Measurements from ENCODE around the gene SUSD1. TPM values are rescaled to one million over a fixed set of nuclear protein-coding genes. Genes with fewer than 3 reads are reported as not detected.
"Not testable (repeated sequence)": the region's sequence is repeated elsewhere in the genome, so short reads cannot be mapped to it uniquely, and the experiment has no call there.

SUSD1 gene
- total RNA-seq, 1 experiment from 2014 or later, result 2.1 TPM

DNA sequence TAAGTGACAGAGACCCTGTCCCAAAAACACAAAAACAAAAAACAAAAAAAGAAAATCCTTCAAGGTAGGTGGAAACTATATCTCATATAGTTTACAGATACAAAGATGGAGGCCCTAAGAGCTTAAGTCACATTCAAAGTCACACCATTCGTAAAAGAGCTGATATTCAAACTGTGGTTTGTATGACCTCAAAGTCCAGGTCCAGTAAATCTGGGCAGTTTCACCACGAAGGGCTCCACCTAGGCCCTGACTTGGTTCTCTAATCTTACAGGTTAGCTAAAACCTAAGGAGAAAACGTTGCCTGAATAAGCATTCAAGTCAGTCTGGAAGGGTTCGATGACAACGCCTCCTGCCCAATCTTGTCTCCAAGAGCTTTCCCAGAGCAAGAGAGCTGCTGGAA is 44.1 kb downstream of the SUSD1 start:
- DNase-seq (ENCODE audit: low read depth), result no peak

DNA sequence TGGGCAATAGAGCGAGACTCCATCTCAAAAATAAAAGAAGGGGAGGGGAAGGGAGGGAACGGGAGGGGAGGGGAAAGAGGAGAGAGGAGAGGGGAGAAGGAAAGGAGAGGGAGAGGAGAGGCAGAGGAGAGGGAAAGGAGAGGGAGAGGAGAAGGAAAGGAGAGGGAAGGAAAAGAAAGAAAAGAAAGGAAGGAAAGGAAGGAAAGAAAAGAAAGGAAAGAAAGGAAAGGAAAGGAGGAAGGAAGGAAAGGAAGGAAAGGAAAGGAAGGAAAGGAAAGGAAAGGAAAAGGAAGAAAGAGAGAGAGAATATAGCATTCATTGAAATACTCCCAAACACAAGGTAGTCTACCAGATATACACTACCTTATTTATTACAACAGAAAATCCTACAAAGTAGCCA is 44.8 kb downstream of the SUSD1 start:
- no peak for DNase-seq (ENCODE audit: low read depth)

DNA sequence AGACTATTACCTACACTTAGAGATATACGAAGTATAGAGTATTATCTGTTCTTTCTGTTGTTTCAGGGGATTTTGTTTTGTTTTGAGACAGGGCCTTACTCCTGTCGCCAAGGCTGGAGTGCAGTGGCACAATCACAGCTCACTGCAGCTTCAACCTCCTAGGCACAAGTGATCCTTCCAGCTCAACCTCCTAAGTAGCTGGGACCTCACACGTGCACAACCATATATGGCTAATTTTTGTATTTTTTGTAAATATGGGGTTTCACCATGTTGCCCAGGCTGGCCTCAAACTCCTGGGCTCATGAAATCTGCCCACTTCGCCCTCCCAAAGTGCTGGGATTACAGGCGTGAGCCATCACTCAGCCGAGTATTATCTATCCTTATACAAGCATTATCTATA is 45.9 kb downstream of the SUSD1 start:
- DNase-seq (ENCODE audit: low read depth), result no peak

GRCh38 chr9:112128399-112128798 is 46.7 kb downstream of the SUSD1 start:
- not testable (repeated sequence) for DNase-seq (ENCODE audit: low read depth)

GRCh38 chr9:112127281-112127680 is 47.8 kb downstream of the SUSD1 start:
- DNase-seq (ENCODE audit: low read depth), result no peak

DNA sequence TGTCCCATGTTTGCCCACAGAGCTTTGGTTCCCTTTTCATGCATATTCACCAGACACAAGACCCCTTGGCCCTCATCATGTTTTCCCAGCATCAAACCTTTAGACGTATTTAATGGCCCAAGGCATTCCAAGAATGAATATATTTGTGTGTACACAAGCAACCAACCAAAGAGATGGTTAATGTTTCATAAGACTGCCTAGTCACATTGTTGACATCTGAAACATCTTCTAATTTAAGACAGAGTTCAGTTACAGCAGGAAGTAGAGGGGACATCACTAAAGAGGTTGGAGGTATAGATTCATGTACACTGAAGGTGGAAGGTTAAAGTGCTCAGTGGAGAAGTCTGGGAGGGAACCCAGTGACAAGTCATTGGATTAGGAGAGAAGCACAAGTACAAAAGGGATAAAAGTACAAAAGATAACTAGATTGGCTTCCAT is 49.1 kb downstream of the SUSD1 start:
- no peak for DNase-seq (ENCODE audit: low read depth)

GRCh38 chr9:112124156-112124555 is 50.9 kb downstream of the SUSD1 start:
- no peak for DNase-seq (ENCODE audit: low read depth)

DNA sequence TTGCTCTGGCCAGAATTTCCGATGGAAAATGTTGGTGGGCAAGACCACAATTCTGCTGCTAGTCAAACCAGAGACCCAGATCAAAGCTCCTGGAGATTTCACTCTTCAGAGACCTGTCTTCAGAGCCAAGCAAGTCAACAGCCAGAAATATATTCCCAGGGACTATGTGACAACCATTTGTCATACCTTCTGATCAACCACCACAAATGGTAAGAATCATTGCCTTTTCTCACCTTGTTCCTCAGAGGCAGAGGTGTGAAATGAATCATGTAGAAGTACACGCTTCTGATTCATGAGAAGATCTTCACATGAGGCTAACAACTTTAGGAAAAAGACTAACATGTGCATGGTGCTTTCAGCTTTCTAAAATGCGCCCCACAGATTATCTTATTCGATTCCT is 53.5 kb downstream of the SUSD1 start:
- no peak for DNase-seq (ENCODE audit: low read depth)

DNA sequence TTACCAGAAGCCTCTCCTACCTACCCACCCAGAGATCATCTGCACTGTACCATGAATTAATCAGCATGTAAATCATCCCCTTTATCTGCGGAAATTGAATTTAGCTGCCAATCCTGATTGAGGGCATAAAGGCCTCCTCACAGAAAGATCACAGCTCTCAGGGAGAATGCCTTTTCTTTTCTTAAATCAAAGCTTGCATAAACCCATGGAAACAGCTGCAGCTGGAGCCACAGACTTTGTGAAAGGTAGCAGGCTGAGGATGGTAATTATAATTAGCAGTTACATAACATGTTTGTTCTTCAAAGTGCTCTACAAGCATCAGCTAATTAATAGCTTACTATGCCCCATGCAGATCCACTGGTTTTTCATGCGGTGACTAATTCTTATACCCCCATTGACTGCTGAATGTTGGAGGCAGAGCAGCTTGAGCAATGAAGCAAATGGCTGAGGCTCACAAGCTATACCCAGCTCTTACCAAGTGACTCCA is 54.6 kb downstream of the SUSD1 start:
- DNase-seq (ENCODE audit: low read depth), result no peak

DNA sequence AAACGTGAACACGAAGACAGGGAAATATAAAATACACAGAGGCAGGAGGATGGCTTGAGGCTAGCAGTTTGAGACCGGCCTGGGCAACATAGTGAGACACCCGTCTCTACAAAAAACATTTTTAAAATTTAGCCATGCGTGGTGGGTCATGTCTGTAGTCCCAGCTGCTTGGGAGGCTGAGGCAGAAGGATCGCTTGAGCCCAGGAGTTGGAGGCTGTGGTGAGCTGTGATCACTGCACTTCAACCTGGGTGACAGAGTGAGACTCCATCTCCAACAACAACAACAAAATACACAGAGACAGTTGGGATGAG is 55.1 kb downstream of the SUSD1 start:
- no peak for DNase-seq (ENCODE audit: low read depth)

- DNase-seq (ENCODE audit: low read depth), result no peak
Measured at GRCh38 chr9:112119225-112120029, 55.7 kb downstream of the SUSD1 start.

GRCh38 chr9:112118009-112118408 is 57.1 kb downstream of the SUSD1 start:
- DNase-seq (ENCODE audit: low read depth), result no peak

DNA sequence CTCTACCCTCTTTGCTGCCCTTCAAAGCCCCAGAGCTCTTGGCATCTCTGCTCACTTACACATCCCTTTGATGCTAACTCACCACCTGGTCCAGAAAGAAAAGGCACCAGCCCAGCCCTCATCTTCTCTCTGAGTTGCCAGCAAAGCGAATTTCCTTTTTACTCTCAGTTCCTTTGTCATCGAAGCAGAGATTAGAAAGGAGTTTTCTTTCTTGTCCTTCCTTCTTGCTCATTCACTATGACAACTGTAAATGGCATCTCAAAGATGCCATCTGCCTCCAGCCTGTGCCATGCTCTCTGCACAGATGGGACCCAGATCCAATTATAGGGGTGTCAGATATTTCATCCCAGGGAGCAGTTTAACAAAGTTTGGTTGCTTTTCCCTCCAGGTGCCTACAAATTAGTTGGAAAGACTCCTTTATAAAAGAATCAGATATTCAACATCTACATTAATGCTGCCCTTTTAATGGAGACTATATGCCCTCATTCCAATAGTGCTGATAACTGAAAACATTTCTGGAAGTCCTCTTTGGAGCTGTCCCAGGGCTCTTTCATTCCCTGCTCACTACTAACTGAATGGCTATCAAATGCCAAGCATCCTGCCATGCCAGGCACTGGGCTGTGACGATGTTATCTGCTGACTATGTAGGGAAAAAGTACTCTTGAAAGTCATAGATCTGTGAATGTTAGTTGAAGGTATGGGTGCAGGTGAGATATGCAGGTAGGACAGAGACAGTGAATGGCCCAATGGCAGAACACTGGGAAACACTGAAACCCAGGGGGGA is 58.9 kb downstream of the SUSD1 start:
- DNase-seq (ENCODE audit: low read depth), result no peak

DNA sequence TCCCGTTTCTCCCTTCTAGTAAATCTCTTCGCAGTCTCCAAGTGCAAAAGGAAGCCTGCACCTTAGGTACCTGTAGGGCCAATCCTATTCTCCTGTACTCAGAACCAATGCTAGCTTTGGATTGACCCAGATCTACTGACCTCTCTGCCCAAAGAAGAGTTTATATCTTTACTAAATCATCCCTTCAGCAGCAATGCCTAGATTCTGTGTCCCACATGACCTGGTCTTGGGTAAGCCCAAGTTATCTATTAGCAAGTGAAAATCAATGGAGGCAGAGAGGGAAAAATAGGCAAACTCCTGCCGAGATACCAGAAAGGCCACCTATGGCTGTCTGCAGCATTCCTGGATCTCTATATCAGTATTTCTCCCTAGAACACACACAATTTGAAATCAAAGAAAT is 60.0 kb downstream of the SUSD1 start:
- DNase-seq (ENCODE audit: low read depth), result no peak

GRCh38 chr9:112112941-112113681 is 62.0 kb downstream of the SUSD1 start:
- no peak for DNase-seq (ENCODE audit: low read depth)

GRCh38 chr9:112112519-112112918 is 62.6 kb downstream of the SUSD1 start:
- DNase-seq (ENCODE audit: low read depth), result peak; percentile 97

DNA sequence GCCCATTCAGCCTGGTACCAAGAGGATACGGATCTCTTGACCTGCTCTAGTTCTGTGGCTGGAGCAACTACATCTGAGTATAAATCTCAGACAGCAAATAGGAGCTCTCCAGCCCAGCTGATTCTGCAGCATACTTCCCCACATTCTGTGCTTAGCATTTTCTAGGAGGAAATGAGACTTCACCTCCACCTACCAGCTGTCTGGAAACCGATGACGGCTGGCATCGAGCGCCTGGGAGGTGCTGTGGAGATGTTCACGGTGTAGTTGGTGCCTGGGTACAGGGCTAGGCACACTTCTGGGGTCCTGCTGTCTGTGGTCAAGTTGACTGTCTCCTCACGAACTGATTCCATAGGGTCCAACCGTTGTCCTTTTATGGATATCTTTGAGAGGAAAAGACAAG is 63.6 kb downstream of the SUSD1 start:
- no peak for DNase-seq (ENCODE audit: low read depth)

DNA sequence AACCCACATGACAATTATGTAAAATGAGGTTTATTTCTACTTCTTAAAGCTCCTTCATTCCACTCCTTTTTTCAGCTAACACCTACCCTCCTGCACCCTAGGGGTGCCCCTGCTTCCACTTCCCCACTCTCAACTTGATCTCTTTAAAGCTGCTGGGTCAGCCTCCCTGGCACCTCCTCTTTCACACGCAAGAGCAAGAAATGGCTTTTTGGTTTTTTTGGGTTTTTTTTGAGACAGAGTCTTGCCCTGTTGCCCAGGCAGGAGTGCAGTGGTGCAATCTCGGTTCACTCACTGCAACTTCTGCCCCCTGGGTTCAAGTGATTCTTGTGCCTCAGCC is 64.4 kb downstream of the SUSD1 start:
- no peak for DNase-seq (ENCODE audit: low read depth)

GRCh38 chr9:112110094-112110776 is 64.9 kb downstream of the SUSD1 start:
- no peak for DNase-seq (ENCODE audit: low read depth)

- DNase-seq (ENCODE audit: low read depth), result no peak
Measured at GRCh38 chr9:112104901-112105300, 70.2 kb downstream of the SUSD1 start.

GRCh38 chr9:112104401-112104800 is 70.7 kb downstream of the SUSD1 start:
- no peak for DNase-seq (ENCODE audit: low read depth)

DNA sequence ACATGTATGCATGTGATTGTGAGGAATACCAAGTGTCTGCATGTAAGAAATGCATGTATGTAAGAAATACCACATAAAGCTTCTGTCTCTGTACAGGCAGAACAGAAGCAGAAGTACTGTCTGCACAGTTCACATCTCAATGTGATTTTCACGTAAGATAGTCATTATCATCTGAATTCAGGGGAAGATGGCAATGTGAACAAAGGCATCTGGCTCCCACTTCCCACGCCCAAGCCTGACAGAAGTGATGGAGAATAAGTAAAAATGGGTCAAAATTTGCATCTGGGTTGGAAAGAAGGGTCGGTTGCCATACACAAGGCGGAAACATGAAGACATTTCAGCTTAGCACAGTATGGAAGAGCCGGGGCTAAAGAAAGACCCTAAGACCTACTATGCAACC is 71.7 kb downstream of the SUSD1 start:
- DNase-seq (ENCODE audit: low read depth), result no peak
